Daoy (cell line): ENCODE results near the gene TMEM203. TPM values are rescaled to one million over a fixed set of nuclear protein-coding genes. Genes with fewer than 3 reads are reported as not detected.
"Not testable (repeated sequence)": the region's sequence is repeated elsewhere in the genome, so short reads cannot be mapped to it uniquely, and the experiment has no call there.

Experiments
- DNase-seq: peaks from one replicate; pipeline ENCODE4 v3.0.0-alpha.2; 2015; ENCODE audit warnings: low read depth
- total RNA-seq: library from RNA; depleted of rRNA; stranded (reverse); fragments of >200 nt; shearing (Covaris generic); gene quantifications from 2 replicates; pipeline ENCODE4 v1.2.3, GENCODE V29; 2014; rRNA removed

TMEM203 gene
- 62.3 and 65.4 TPM in 2 replicates for total RNA-seq

- peak; percentile 95 for DNase-seq
Measured at GRCh38 chr9:137205126-137206069, at the start of gene TMEM203, which contains the start of gene NDOR1. Gene TMEM203 (minus strand): TSS chr9:137205648. CDS start chr9:137205414, 234 bp downstream. Gene NDOR1 (plus strand): TSS chr9:137205700. CDS start chr9:137205778, 78 bp downstream.

- peak; percentile 95 for DNase-seq
Measured at GRCh38 chr9:137254624-137255447, 49.4 kb upstream of the TMEM203 start, which contains the start of gene NELFB. Gene NELFB (plus strand): TSS chr9:137255327.

- no peak for DNase-seq
Measured at GRCh38 chr9:137253717-137254623, 48.5 kb upstream of the TMEM203 start.

GRCh38 chr9:137252555-137253506 is 47.4 kb upstream of the TMEM203 start:
- no peak for DNase-seq

GRCh38 chr9:137251490-137252268 is 46.2 kb upstream of the TMEM203 start:
- DNase-seq = no peak

- no peak for DNase-seq
Measured at GRCh38 chr9:137251194-137251461, 45.7 kb upstream of the TMEM203 start, which contains the start of gene STPG3. Gene STPG3 (plus strand): TSS chr9:137251286. CDS start chr9:137251287, 1 bp downstream.

- DNase-seq = no peak
Measured at GRCh38 chr9:137250329-137251193, 45.1 kb upstream of the TMEM203 start.

- DNase-seq = no peak
Measured at GRCh38 chr9:137247916-137248175, 42.4 kb upstream of the TMEM203 start.

GRCh38 chr9:137247135-137247915 is 41.9 kb upstream of the TMEM203 start:
- peak; percentile 74 for DNase-seq

- no peak for DNase-seq
Measured at GRCh38 chr9:137245450-137246421, 40.3 kb upstream of the TMEM203 start.

GRCh38 chr9:137244486-137245449 is 39.3 kb upstream of the TMEM203 start:
- no peak for DNase-seq

GRCh38 chr9:137243626-137244485 is 38.4 kb upstream of the TMEM203 start:
- no peak for DNase-seq

- not testable (repeated sequence) for DNase-seq
Measured at GRCh38 chr9:137243266-137243625, 37.8 kb upstream of the TMEM203 start.
